ENCODE results near the gene SRGAP2. TPM values are rescaled to one million over a fixed set of nuclear protein-coding genes. Genes with fewer than 3 reads are reported as not detected.
"Not testable (repeated sequence)": the region's sequence is repeated elsewhere in the genome, so short reads cannot be mapped to it uniquely, and the experiment has no call there.

SRGAP2 gene
- total and polyA plus RNA-seq, 2 experiments from 2014 or later = 43.2 to 81.0 TPM

GRCh38 chr1:206243335-206243734 is 40.0 kb downstream of the SRGAP2 start:
- not testable (repeated sequence) for H3K36me3 ChIP-seq; H3K27me3 ChIP-seq; H3K4me1 ChIP-seq (ENCODE audit: low read depth); H3K27ac ChIP-seq; DNase-seq (ENCODE audit: low read depth in 1 of 2, low spot score in 1 of 2); H3K4me3 ChIP-seq; H3K9me3 ChIP-seq (ENCODE audit: low read depth)

- DNase-seq (ENCODE audit: low read depth in 1 of 2, low spot score in 1 of 2); H3K27me3 ChIP-seq; H3K27ac ChIP-seq; H3K36me3 ChIP-seq; H3K4me1 ChIP-seq (ENCODE audit: low read depth); H3K9me3 ChIP-seq (ENCODE audit: low read depth); H3K4me3 ChIP-seq: not testable (repeated sequence)
Observed at GRCh38 chr1:206245479-206245878, 42.1 kb downstream of the SRGAP2 start.

- H3K4me3 ChIP-seq; H3K36me3 ChIP-seq; H3K9me3 ChIP-seq (ENCODE audit: low read depth); DNase-seq (ENCODE audit: low read depth in 1 of 2, low spot score in 1 of 2); H3K4me1 ChIP-seq (ENCODE audit: low read depth); H3K27me3 ChIP-seq: not testable (repeated sequence)
- H3K27ac ChIP-seq = peak overlapping the region; percentile 86
Observed at GRCh38 chr1:206246129-206246886, 43.0 kb downstream of the SRGAP2 start.

- not testable (repeated sequence) for H3K4me3 ChIP-seq; H3K4me1 ChIP-seq (ENCODE audit: low read depth); H3K27me3 ChIP-seq; H3K9me3 ChIP-seq (ENCODE audit: low read depth); H3K36me3 ChIP-seq; DNase-seq (ENCODE audit: low read depth in 1 of 2, low spot score in 1 of 2); H3K27ac ChIP-seq
Observed at GRCh38 chr1:206250953-206251681, 47.8 kb downstream of the SRGAP2 start.

GRCh38 chr1:206252680-206253335 is 49.5 kb downstream of the SRGAP2 start:
- not testable (repeated sequence) for H3K27ac ChIP-seq; H3K9me3 ChIP-seq (ENCODE audit: low read depth); H3K4me1 ChIP-seq (ENCODE audit: low read depth); H3K36me3 ChIP-seq; H3K27me3 ChIP-seq; H3K4me3 ChIP-seq
- peak; percentile 4 to 50 for DNase-seq (ENCODE audit: low read depth in 1 of 2, low spot score in 1 of 2)

Other genes starting within 250 kb of the SRGAP2 start
- gene RAB7B, start 200.1 kb upstream of the SRGAP2 start, total RNA-seq = 1.2 and 2.1 TPM in 2 replicates
- 2.2 and 4.9 TPM in 2 replicates for gene RAB7B, start 200.1 kb upstream of the SRGAP2 start, polyA plus RNA-seq
- gene CTSE, start 179.6 kb upstream of the SRGAP2 start, total RNA-seq = not detected in 2 replicates
- gene CTSE, start 179.6 kb upstream of the SRGAP2 start, polyA plus RNA-seq = not detected in 2 replicates
- 10.9 and 16.2 TPM in 2 replicates for gene RHEX, start 150.4 kb upstream of the SRGAP2 start, total RNA-seq
- gene RHEX, start 150.4 kb upstream of the SRGAP2 start, polyA plus RNA-seq = 7.3 and 28.6 TPM in 2 replicates
- 0.07 and 2.3 TPM in 2 replicates for gene AVPR1B, start 86.2 kb upstream of the SRGAP2 start, total RNA-seq
- gene AVPR1B, start 86.2 kb upstream of the SRGAP2 start, polyA plus RNA-seq = 0.10 TPM in 1 of 2 replicates, not detected in the other
- 2.8 and 9.6 TPM in 2 replicates for gene FAM72A, start 702 bp upstream of the SRGAP2 start, total RNA-seq
- 3.4 and 17.6 TPM in 2 replicates for gene FAM72A, start 702 bp upstream of the SRGAP2 start, polyA plus RNA-seq

Data from cardiac muscle cell (in vitro differentiated cells and primary cell).